HepG2 (cell line): ENCODE results near the gene AFAP1. TPM values are rescaled to one million over a fixed set of nuclear protein-coding genes. Genes with fewer than 3 reads are reported as not detected.
A peak's percentile ranks its signal among the peaks of the same experiment; 100 is the strongest.

Experiments
- ASH2L ChIP-seq: fragments of 300-600, 200-600 bp; sonication (generic); IDR thresholded peaks from 2 replicates; pipeline ENCODE4 v1.7.0; 2017; ENCODE audit warnings: low read depth, mild to moderate bottlenecking, moderate library complexity, mixed read lengths, low read length; ENCODE audit not compliant: insufficient read length
- CEBPG ChIP-seq: IDR thresholded peaks from 2 replicates; pipeline ENCODE4 v1.6.1; 2016
- HDAC2 ChIP-seq: sonication (generic); formaldehyde crosslinking; IDR thresholded peaks from 2 replicates; pipeline ENCODE4 v1.4.0; 2020; ENCODE audit warnings: missing genetic modification reagents
- HNF4A ChIP-seq: sonication (generic); formaldehyde crosslinking; IDR thresholded peaks from 2 replicates; pipeline ENCODE4 v1.4.0; 2020; ENCODE audit warnings: missing genetic modification reagents
- ISL2 ChIP-seq: sonication (generic); formaldehyde crosslinking; IDR thresholded peaks from 2 replicates; pipeline ENCODE4 v1.5.0; 2020; ENCODE audit warnings: missing genetic modification reagents
- MAFF ChIP-seq: IDR thresholded peaks from 2 replicates; pipeline ENCODE4 v1.6.1; 2011; ENCODE audit warnings: low read depth, low read length, improper control_type of control experiment
- MED13 ChIP-seq: sonication (generic); formaldehyde crosslinking; IDR thresholded peaks from 2 replicates; pipeline ENCODE4 v1.5.0; 2020; ENCODE audit warnings: missing genetic modification reagents
- NCOA5 ChIP-seq: sonication (generic); formaldehyde crosslinking; IDR thresholded peaks from 2 replicates; pipeline ENCODE4 v1.4.0; 2020; ENCODE audit warnings: missing genetic modification reagents
- NCOR1 ChIP-seq: fragments of 200-600 bp; sonication (generic); IDR thresholded peaks from 2 replicates; pipeline ENCODE4 v1.7.0; 2017; ENCODE audit warnings: antibody characterized with exemption, low read length, borderline replicate concordance
- NFAT5 ChIP-seq: sonication (generic); formaldehyde crosslinking; IDR thresholded peaks from 2 replicates; pipeline ENCODE4 v1.4.0; 2020; ENCODE audit warnings: missing genetic modification reagents
- NFKBIZ ChIP-seq: IDR thresholded peaks from 2 replicates; pipeline ENCODE4 v1.6.1; 2018; ENCODE audit warnings: missing genetic modification reagents, missing compliant biosample characterization
- PAX8 ChIP-seq: sonication (generic); formaldehyde crosslinking; IDR thresholded peaks from 2 replicates; pipeline ENCODE4 v1.8.0; 2022; ENCODE audit warnings: mild to moderate bottlenecking, missing genetic modification reagents, borderline replicate concordance
- SAP130 ChIP-seq: IDR thresholded peaks from 2 replicates; pipeline ENCODE4 v1.6.1; 2016; ENCODE audit warnings: low read depth
- SOX6 ChIP-seq, 2 experiments: fragments of 450-650 bp in 1 of 2; sonication (generic) in 1 of 2; formaldehyde crosslinking in 1 of 2; IDR thresholded peaks; 2 replicates each; pipeline versions ENCODE4 v1.4.0 to v1.6.1; 2017 to 2020; ENCODE audit warnings: antibody characterized with exemption in 1 of 2, mild to moderate bottlenecking in 1 of 2, missing genetic modification reagents in 1 of 2
- TARDBP ChIP-seq: sonication (generic); formaldehyde crosslinking; IDR thresholded peaks from 2 replicates; pipeline ENCODE4 v1.8.0; 2022; ENCODE audit warnings: mild to moderate bottlenecking, missing genetic modification reagents
- ZBTB49 ChIP-seq: sonication (generic); formaldehyde crosslinking; IDR thresholded peaks from 2 replicates; pipeline ENCODE4 v1.4.0; 2020; ENCODE audit warnings: missing genetic modification reagents, borderline replicate concordance
- ZNF740 ChIP-seq: sonication (generic); formaldehyde crosslinking; IDR thresholded peaks from 2 replicates; pipeline ENCODE4 v1.4.0; 2020; ENCODE audit warnings: missing genetic modification reagents
- polyA plus RNA-seq, 8 experiments: library from polyadenylated mRNA; depleted of rRNA in 3 of 8; stranded (reverse) in 7 of 8; unstranded in 1 of 8; fragments of >200 nt; fragmentation: Illumina TruSeq in 4 of 8; extraction: Trizol in 4 of 8; gene quantifications; 2 replicates each; pipeline versions ENCODE4 v1.2.1 to v1.2.3, GENCODE V29; 2011 to 2016; ENCODE audit warnings: low read depth in 4 of 8, missing spikeins in 1 of 8, mixed read lengths in 1 of 8; ENCODE audit not compliant: insufficient read depth in 1 of 8
- total RNA-seq, 5 experiments: library from RNA; depleted of rRNA; stranded (reverse); fragments of >200 nt; fragmentation: Illumina TruSeq; extraction: Trizol; gene quantifications; 2 replicates each; pipeline ENCODE4 v1.2.3, GENCODE V29; 2016; ENCODE audit warnings: low read depth in 1 of 5
- TF ChIP-seq, protein P1 (sequence below): sonication (generic); formaldehyde crosslinking; IDR thresholded peaks from 2 replicates; pipeline ENCODE4 v1.5.0; 2020; ENCODE audit warnings: missing genetic modification reagents

Gene AFAP1
- total and polyA plus RNA-seq, 2 of the 13 experiments (the other 11 are each of a cell fraction or from before 2014, with no cell fraction given), result 2.5 TPM

- TF ChIP-seq ZBTB49 (CRISPR knock-in tag), result no peak
- peak; percentile 84 for TF ChIP-seq ISL2 (CRISPR knock-in tag)
- TF ChIP-seq MAFF, result 0 out of 2 replicates have a peak, but pooled peaks have one; percentile 17
- TF ChIP-seq PAX8 (CRISPR knock-in tag), result no peak
- no peak for TF ChIP-seq NFAT5 (CRISPR knock-in tag)
- no peak for TF ChIP-seq ZNF740 (CRISPR knock-in tag)
- peak; percentile 64; the same call in 1 of the 2 replicates for TF ChIP-seq TARDBP
- peak; percentile 26; the same call in 1 of the 2 replicates for TF ChIP-seq HDAC2 (CRISPR knock-in tag)
- TF ChIP-seq ASH2L, result peak; percentile 86
- no peak for TF ChIP-seq NFKBIZ (CRISPR knock-in tag)
- TF ChIP-seq SAP130 (CRISPR knock-in tag), result peak; percentile 57
- no peak for TF ChIP-seq NCOA5 (CRISPR knock-in tag)
- peak; percentile 91 for TF ChIP-seq HNF4A (CRISPR knock-in tag)
- TF ChIP-seq CEBPG (CRISPR knock-in tag), result peak; percentile 52
- TF ChIP-seq NCOR1, result peak; percentile 69; the same call in 1 of the 2 replicates
- TF ChIP-seq, protein P1, sequence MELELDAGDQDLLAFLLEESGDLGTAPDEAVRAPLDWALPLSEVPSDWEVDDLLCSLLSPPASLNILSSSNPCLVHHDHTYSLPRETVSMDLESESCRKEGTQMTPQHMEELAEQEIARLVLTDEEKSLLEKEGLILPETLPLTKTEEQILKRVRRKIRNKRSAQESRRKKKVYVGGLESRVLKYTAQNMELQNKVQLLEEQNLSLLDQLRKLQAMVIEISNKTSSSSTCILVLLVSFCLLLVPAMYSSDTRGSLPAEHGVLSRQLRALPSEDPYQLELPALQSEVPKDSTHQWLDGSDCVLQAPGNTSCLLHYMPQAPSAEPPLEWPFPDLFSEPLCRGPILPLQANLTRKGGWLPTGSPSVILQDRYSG (CRISPR knock-in tag), result no peak
- TF ChIP-seq SOX6 (IDR thresholded peaks at IDR 0.05), result no peak
- peak; percentile 85 for TF ChIP-seq SOX6 (CRISPR knock-in tag; IDR thresholded peaks at IDR 0.05)
- TF ChIP-seq MED13 (CRISPR knock-in tag), result no peak
Observed at GRCh38 chr4:7857993-7858392, 81.7 kb downstream of the AFAP1 start (continued).
